Colon (tissue), 2 donors: ENCODE measurements around the gene TMEM92.
"Not testable (repeated sequence)": the region's sequence is repeated elsewhere in the genome, so short reads cannot be mapped to it uniquely, and the experiment has no call there.

Source experiments
- FAIRE-seq: peaks from 2 replicates; lab custom pipeline; 2012; peaks lifted over from hg19 to GRCh38; lab: Jason Lieb, UNC
- donor health status: control.
- donor health status: control.

TMEM92 gene

GRCh38 chr17:50262001-50262794 is 12.1 kb upstream of the TMEM92 start:
- no peak for FAIRE-seq

DNA sequence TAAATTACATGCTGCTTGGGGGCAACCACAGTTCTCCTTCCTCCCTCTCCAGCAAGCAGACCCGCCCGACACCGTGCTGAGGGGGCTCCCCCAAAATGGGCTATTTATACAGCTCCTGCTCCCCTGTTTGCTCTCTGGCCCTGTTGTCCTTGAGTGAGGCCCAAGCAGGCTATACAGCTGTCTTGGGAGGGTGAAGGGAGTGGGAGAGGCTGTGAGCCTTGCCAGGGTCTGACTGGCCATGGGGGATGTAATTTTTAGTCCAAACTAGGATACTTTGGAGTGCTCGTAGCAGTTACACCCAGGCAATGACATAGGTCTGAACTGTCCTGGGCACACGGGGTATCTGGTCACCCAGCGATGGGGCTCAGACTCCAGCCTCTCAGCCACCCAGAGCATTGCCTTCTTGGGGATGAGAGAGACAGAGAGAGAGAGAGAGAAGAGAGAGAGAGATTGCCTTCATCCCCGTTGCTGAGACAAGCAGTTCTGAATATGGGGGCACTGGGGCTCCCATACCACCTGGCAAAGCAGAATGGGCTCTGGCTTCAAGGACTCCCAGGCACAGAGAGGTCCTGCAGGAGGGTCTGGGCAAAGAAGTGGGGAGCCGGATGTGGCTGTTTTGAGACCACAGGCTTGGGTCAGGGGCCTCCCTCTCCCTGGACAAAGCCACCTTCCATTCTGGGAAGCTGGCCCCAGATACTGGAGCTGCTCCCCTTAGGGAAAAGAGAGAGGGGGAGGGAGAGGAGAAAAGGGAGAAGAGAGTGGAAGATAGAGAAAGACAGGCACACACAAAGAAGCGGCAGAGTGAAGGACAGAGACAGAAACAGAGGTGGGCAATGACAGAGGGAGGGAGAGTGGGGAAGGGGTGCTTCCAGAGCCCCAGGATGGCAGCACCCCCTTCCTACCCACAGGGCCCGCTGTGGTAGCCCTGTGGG is 10.7 kb upstream of the TMEM92 start:
- no peak for FAIRE-seq

GRCh38 chr17:50264263-50265113 is 9.8 kb upstream of the TMEM92 start:
- no peak for FAIRE-seq

DNA sequence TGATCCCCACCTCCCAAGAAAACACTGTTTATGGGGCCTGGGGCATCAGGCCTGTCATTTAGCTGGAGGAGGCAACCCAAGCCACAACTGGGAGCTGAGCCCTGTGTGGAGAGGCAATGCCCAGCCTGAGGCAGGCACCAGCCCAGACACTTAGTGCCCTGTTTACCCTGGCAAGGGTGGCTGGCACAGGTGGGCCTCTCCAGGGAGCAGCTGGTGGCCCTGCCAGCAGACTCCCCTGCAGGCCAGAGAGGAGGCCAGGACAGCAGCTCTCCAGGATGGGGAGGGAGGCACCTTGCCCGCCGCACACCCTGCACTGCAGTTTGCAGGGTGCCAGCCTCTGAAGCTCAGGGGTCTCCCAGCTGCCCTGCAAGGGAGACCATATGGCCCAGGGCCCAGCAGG is 9.1 kb upstream of the TMEM92 start:
- FAIRE-seq, result no peak

- FAIRE-seq, result no peak
Measured at GRCh38 chr17:50265690-50266315, 8.5 kb upstream of the TMEM92 start.

GRCh38 chr17:50266384-50267073 is 7.7 kb upstream of the TMEM92 start:
- no peak for FAIRE-seq

DNA sequence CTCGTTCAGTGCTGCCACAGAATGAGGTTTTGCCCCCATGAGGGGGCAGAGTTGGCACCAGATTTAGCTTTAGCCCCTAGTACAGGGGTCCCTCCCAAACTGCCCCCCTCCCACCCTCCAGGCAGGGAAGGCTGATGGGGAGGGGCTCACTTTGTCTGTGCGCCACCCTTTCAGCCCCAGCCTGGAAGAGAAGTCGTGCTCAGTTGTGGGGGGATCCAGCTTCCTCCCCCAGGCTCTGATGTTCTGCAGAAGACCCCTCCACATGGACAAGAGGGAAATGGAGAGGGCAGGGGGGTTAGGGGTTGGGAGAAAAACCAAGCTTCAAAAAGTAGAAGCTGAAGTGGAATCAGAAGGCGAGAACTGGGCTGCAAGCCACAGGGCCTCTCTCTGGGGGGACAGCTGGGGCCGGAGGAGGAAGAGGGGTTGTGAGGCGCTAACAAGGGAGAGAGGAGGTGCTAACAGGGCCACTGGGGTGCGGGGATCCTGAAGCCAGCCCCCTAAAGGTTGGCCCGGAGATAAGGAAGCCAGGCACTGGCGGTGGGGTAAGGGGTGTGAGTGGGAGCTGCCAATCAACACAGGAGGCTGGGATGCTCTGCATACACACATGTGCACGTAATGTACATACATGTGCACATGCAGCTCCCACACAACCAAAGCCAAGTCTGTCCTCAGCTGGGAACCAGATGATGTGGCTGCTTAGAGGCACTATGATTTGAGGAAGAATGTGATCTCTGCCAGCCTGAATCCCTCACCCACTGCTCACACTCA is 7.0 kb upstream of the TMEM92 start:
- FAIRE-seq, result no peak

- no peak for FAIRE-seq
Measured at GRCh38 chr17:50268026-50268425, 6.2 kb upstream of the TMEM92 start.

DNA sequence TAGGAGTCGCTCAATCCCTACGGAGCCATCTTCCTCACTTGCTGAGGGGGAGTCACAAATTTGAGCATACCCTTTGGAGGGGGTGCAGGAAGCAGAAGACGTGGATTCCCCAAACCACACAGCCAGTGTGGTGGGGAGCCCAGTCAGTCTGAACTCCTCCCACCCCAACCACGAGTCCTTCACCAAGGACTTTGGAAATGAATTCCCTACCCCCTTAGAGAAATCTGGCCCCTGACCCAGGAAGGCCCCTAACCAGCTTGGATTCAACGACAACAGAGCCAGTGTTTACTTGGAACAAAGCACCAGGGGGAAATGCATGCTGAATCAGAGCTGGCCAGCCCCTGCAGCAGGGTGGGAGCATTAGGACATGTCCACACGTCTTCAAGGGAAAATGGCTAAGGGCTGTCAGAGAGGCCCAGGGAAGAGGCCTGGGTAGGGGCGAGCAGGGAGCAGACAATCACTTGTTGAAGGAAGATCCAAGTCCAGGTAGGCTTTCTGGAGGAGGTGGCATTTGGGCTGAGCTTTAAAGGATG is 5.5 kb upstream of the TMEM92 start:
- FAIRE-seq, result no peak

DNA sequence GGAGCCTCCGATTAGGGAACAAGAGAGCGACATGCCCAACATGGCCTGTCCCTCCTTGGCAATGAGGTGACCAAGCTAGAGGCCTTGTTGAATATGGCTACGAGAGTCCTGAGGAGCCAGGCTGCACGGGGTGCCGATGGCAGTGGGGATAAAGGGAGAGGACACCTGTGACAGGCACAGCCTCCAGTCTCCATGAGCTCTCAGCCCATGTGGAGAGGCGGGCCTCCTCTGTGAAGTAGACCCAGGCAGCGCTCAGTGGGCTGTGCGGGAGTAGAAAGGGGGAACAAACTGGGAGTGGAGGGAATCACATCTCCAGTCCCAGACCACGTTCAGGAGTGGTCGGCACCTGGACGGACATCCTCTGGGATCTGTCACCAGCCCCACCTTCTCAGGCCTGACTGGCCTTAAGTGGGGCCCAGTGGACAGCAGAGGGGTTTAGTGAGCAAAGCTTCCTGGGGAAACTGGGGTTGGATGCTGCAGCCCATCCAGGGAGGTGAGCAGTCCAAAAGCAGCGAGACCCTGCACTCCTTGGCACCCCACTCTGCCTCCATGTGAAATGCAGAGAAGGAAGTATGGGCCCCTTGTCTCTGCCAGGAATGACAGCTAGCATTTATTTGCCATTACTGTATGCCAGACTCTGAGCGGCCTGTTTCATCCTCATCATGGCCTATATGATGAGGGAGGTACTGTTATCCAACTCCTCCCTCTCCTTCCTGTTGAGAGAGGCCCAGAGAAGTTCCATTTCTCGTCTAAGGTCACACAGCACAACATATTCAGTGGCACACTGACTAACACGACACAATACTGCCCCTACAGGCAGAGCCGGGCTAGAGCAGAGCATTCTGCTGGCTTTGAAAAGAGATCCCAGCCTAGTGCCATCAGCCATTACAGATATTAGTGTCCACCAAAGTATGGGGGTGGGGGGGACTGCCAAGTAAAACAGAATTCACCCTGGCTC is 4.5 kb upstream of the TMEM92 start:
- no peak for FAIRE-seq

- FAIRE-seq, result no peak
Measured at GRCh38 chr17:50270435-50271362, 3.6 kb upstream of the TMEM92 start.

GRCh38 chr17:50271363-50271750 is 2.9 kb upstream of the TMEM92 start:
- not testable (repeated sequence) for FAIRE-seq

- FAIRE-seq, result no peak
Measured at GRCh38 chr17:50272246-50272645, 2.0 kb upstream of the TMEM92 start.

DNA sequence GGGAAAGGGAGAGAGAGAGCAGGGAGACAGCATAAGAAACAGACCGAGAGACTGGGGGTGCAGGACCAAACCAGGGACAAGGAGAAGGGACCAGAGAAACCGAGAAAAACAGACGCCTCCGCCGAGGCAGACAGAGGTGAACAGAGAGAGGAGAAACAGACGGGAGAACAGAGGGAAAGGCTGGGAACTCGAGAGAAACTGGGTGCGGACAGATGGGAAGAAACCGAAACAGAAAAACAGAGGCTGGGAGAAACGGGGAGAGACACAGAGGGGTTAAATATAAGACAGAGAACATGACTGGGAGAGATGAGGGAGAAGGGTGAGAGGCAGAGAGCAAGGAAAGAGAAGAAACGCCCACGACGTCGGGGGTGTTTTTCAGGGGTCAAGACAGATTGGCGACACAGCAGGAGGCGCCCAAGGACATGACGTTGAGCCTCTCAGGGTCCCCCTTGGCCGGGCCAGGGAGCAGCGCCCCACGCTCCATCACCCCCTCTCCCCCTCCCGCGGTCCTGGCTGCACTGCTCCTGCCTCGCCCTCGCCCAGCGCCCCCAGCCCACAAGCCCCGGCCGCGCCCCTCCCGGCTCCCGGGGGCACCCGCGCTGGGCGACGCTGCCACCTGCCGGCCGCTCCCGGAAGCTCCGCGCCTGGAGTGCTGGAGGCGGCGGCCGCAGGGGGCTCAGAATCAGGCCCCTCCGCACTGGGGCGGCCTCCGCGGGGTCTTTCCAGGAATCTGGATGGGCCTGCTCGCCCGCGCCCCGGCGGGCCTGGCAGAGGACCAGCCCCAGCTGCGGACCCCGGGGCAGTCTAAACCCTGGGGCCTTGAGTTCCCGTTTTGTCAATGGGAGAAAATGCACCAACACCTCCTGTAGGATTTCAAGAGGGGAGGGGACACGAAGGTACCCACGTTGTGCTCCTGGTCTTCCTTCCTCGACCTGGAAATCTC is 1.3 kb upstream of the TMEM92 start:
- no peak for FAIRE-seq

DNA sequence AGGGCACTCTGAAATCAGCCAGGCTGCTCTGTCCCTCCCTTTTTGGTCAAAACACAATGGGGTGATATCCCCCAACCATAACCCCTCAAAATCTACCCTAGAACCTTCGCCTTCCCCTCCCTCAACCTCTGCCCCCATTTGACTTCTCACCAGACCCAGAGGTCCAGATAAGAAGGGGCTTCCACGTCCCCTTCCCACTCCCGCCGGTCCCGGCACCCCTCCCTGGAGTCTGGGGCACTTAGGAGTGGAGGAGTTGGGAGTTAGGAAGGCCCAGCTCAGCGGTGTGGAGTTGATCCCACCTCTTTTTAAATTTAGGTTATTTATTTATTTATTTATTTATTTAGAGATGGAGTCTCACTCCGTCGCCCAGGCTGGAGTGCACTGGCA is 619 bp upstream of the TMEM92 start:
- FAIRE-seq, result no peak

- no peak for FAIRE-seq
Measured at GRCh38 chr17:50274897-50275221, 593 bp downstream of the TMEM92 start.

GRCh38 chr17:50275279-50275678 is 1.0 kb downstream of the TMEM92 start:
- FAIRE-seq, result no peak
